Loucy (cell line): Measurements from ENCODE around the gene NUP50.

Experiments
- H2AFZ ChIP-seq: fragments of 200-600 bp; sonication (generic); 2 replicates; pipeline ENCODE4 v1.6.0; 2016; ENCODE audit warnings: antibody characterized with exemption, mild to moderate bottlenecking, low read length, moderate library complexity
- H3F3A ChIP-seq: fragments of 200-600 bp; 2 replicates; pipeline ENCODE4 v1.6.0; 2016; ENCODE audit warnings: antibody characterized with exemption, low read depth, mild to moderate bottlenecking
- H3K27me3 ChIP-seq: fragments of 200-600 bp; sonication (generic); 2 replicates; pipeline ENCODE4 v1.6.1; 2014; ENCODE audit warnings: low read length, mild to moderate bottlenecking; ENCODE audit not compliant: insufficient read depth, poor library complexity, severe bottlenecking
- H3K36me3 ChIP-seq: fragments of 200-600 bp; sonication (generic); 2 replicates; pipeline ENCODE4 v1.6.1; 2016; ENCODE audit warnings: low read length; ENCODE audit not compliant: insufficient read depth
- H3K4me1 ChIP-seq: fragments of 200-600 bp; sonication (generic); 2 replicates; pipeline ENCODE4 v1.5.1; 2014; ENCODE audit warnings: low read length, mild to moderate bottlenecking; ENCODE audit not compliant: insufficient read depth, poor library complexity, severe bottlenecking
- H3K4me2 ChIP-seq: fragments of 200-600 bp; sonication (generic); 2 replicates; pipeline ENCODE4 v1.6.0; 2014; ENCODE audit warnings: antibody characterized with exemption, low read length, low read depth, mild to moderate bottlenecking; ENCODE audit not compliant: poor library complexity, severe bottlenecking
- H3K4me3 ChIP-seq: fragments of 200-600 bp; sonication (generic); 2 replicates; pipeline ENCODE4 v1.5.1; 2014; ENCODE audit warnings: low read length, mild to moderate bottlenecking, mixed read lengths; ENCODE audit not compliant: poor library complexity, severe bottlenecking
- H3K79me2 ChIP-seq: fragments of 200-600 bp; sonication (generic); 2 replicates; pipeline ENCODE4 v1.6.1; 2014; ENCODE audit warnings: low read length; ENCODE audit not compliant: insufficient read depth
- H3K9ac ChIP-seq: fragments of 200-600 bp; sonication (generic); 2 replicates; pipeline ENCODE4 v1.6.0; 2014; ENCODE audit warnings: mild to moderate bottlenecking, low read depth, low read length, moderate library complexity; ENCODE audit not compliant: poor library complexity, severe bottlenecking
- H3K9me2 ChIP-seq: fragments of 200-600 bp; sonication (generic); replicated peaks from 2 replicates; pipeline ENCODE4 v1.6.1; 2016; ENCODE audit warnings: low read depth, low read length, mixed read lengths
- H3K9me3 ChIP-seq: fragments of 200-600 bp; sonication (generic); 2 replicates; pipeline ENCODE4 v1.6.1; 2014; ENCODE audit warnings: mild to moderate bottlenecking, antibody characterized with exemption, low read length, low read depth; ENCODE audit not compliant: insufficient read depth
- H4K20me1 ChIP-seq: fragments of 200-600 bp; sonication (generic); 2 replicates; pipeline ENCODE4 v1.6.0; 2014; ENCODE audit warnings: antibody characterized with exemption, low read length, mild to moderate bottlenecking; ENCODE audit not compliant: insufficient read depth, poor library complexity, severe bottlenecking
- EZH2phosphoT487 ChIP-seq: fragments of 200-600 bp; IDR thresholded peaks from 2 replicates; pipeline ENCODE4 v1.6.1; 2018; ENCODE audit warnings: antibody characterized with exemption, mild to moderate bottlenecking, moderate library complexity, borderline replicate concordance
- TF ChIP-seq, protein P1 (sequence below): fragments of 200-600 bp; sonication (generic); conservative IDR thresholded peaks from 2 replicates; pipeline ENCODE4 v1.5.1; 2014; ENCODE audit warnings: mild to moderate bottlenecking, antibody characterized with exemption, low read length

NUP50 gene

DNA sequence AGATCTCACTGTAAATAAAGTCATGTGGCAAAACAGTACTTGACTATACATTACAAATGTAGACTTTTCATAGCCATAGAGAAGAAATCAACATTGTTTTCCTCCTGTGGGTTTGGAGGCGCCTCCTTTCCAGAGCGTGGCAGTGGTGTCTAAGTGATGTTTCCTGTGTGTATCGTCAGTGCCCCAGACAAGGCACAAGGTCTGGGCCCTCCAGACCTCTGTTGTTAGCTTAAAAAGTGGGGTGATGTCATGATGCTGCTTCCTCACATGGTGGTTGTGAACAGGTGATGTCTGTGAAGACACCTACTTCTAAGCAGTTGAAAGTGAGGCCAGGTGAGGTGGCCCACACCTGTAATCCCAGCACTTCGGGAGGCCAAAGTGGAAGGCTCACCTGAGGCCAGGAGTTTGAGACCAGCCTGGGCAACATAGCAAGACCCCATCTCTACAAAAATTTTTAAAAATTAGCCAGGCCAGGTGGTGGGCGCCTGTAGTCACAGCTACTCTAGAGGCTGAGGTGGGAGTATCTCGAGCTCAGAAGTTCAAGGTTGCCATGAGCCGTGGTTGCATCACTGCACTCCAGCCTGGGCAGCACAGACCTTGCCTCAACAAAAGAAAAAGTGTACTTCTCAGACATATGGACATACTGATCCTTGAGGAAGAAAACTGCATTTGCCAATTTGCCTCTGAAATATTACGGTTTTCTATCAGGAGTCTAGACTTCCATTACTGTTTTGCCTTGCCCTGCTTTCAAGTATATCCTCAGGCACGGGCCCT, 15.7 kb downstream of the NUP50 start:
- no peaks in the 10 kb centered on the region for H3K9me2 ChIP-seq
- peaks cover 75% of the 10 kb centered on the region for H4K20me1 ChIP-seq
- no peak overlapping the region for H3K9ac ChIP-seq

DNA sequence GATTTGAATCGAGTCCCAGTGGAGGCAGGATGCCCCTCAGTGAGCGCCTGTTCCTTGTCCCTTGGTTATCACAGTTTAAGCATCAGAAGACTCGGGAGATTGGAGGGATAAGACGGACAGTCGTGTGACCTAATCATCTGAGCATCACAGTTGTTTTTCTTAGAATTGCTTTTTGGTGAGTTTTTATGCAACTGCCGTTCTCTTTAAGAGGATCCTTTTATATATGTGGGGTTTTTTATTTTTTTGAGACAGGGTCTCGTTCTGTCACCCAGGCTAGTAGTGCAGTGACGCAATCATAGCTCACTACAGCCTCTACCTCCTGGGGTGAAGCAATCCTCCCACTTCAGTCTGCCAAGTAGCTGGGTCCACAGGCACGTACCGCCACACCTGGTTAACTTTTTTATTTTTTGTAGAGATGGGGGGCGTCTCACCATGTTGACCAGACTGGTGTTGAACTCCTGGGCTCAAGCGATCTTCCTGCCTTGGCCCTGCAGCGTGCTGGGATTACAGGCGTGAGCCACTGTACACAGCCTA, 16.5 kb downstream of the NUP50 start:
- Histone ChIP-seq H2AFZ (no peak overlapping the region), H3K79me2 (peaks cover 79% of the 10 kb centered on the region), H3K4me2 (peak overlapping the region; percentile 18), H3F3A (no peaks in the 10 kb centered on the region), H3K4me3 (no peak overlapping the region), H3K9ac (no peak overlapping the region), H3K9me2 (no peaks in the 10 kb centered on the region), H4K20me1 (peaks cover 67% of the 10 kb centered on the region), H3K36me3 (peaks cover 93% of the 10 kb centered on the region), H3K27me3 (no peaks in the 10 kb centered on the region), H3K4me1 (peaks cover 18% of the 10 kb centered on the region), H3K9me3 (no peaks in the 10 kb centered on the region)
- no peak for TF ChIP-seq EZH2phosphoT487
- TF ChIP-seq, protein P1, sequence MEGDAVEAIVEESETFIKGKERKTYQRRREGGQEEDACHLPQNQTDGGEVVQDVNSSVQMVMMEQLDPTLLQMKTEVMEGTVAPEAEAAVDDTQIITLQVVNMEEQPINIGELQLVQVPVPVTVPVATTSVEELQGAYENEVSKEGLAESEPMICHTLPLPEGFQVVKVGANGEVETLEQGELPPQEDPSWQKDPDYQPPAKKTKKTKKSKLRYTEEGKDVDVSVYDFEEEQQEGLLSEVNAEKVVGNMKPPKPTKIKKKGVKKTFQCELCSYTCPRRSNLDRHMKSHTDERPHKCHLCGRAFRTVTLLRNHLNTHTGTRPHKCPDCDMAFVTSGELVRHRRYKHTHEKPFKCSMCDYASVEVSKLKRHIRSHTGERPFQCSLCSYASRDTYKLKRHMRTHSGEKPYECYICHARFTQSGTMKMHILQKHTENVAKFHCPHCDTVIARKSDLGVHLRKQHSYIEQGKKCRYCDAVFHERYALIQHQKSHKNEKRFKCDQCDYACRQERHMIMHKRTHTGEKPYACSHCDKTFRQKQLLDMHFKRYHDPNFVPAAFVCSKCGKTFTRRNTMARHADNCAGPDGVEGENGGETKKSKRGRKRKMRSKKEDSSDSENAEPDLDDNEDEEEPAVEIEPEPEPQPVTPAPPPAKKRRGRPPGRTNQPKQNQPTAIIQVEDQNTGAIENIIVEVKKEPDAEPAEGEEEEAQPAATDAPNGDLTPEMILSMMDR, result no peak

More for the DNA sequence above, 15.7 kb downstream of the NUP50 start:
- H3K4me1 ChIP-seq, result peaks cover 25% of the 10 kb centered on the region
- peaks cover 87% of the 10 kb centered on the region for H3K79me2 ChIP-seq
- H2AFZ ChIP-seq, result no peak overlapping the region
- H3K4me3 ChIP-seq, result no peak overlapping the region
- TF ChIP-seq EZH2phosphoT487, result no peak
- TF ChIP-seq, protein P1, result no peak
- no peaks in the 10 kb centered on the region for H3K27me3 ChIP-seq
- H3K9me3 ChIP-seq, result no peaks in the 10 kb centered on the region
- peak overlapping the region; percentile 18 for H3K4me2 ChIP-seq
- no peaks in the 10 kb centered on the region for H3F3A ChIP-seq
- H3K36me3 ChIP-seq, result peaks cover 93% of the 10 kb centered on the region

DNA sequence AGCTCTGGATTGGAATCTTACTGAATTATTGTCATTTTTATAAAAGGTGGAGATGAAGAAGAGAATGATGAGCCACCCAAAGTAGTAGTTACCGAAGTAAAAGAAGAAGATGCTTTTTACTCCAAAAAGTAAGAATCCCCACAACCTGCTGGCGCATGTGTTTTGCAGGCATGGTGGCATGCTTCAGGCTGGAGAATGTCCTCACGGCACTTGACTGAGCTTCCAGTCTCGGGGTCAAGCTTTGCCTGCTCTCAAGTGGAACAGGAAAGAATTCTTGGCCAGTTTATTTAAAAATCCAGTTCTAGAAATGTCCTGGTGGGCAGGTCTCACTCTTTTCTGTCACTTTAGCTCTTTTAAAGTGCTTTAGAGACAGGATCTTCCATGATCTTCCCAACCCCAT, 17.5 kb downstream of the NUP50 start:
- Histone ChIP-seq H3K4me1 (peaks cover 8% of the 10 kb centered on the region), H3K9me2 (no peaks in the 10 kb centered on the region), H3K4me2 (no peak overlapping the region), H3K27me3 (no peaks in the 10 kb centered on the region), H3K4me3 (no peak overlapping the region), H3K36me3 (peaks cover 93% of the 10 kb centered on the region), H3K9me3 (no peaks in the 10 kb centered on the region), H2AFZ (no peak overlapping the region), H4K20me1 (peaks cover 58% of the 10 kb centered on the region), H3F3A (no peaks in the 10 kb centered on the region), H3K79me2 (peaks cover 79% of the 10 kb centered on the region), H3K9ac (no peak overlapping the region)
- no peak for TF ChIP-seq EZH2phosphoT487
- TF ChIP-seq, protein P1, result no peak
